ENCODE data around the gene ECI1.
A peak's percentile ranks its signal among the peaks of the same experiment; 100 is the strongest.

ECI1 gene

GRCh38 chr16:2212362-2213324 is 38.7 kb downstream of the ECI1 start:
- H3K27me3 ChIP-seq = no peaks in the 10 kb centered on the region
- no peak for DNase-seq
- TF ChIP-seq CTCF (IDR thresholded peaks at IDR 0.05; ENCODE audit: low read depth, low read length) = no peak
- peak overlapping the region; percentile 78 for H3K4me3 ChIP-seq (ENCODE audit: low read depth, low read length)
- H3K9me3 ChIP-seq = no peaks in the 10 kb centered on the region
- peaks cover 36% of the 10 kb centered on the region for H3K36me3 ChIP-seq
- peaks cover 18% of the 10 kb centered on the region for H3K4me1 ChIP-seq

DNA sequence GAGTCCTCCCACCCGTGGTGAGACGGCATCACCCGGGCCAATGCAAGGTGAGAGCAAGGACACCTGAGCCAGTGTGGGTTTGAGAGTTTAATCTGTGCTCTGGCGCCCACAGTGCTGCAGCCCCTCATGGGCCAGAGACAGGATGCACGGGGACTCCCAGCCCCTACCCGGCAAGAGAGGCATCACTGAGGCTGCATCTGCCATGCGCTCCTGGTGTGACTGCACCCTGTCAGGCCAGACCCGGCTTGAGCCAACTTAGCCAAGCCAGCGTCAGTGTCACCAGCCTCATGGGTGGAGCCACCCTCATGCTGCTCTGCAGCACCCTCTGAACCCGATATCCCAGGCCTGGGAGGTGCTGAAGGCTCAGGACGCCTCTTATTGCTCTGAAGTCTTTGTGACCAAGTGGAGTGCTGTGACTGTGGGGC is 39.5 kb downstream of the ECI1 start:
- Histone ChIP-seq H3K4me1 (peaks cover 21% of the 10 kb centered on the region), H3K36me3 (peaks cover 43% of the 10 kb centered on the region)

GRCh38 chr16:2210386-2211365 is 40.7 kb downstream of the ECI1 start, which contains the start of gene BRICD5:
Gene BRICD5 (minus strand): TSS chr16:2210863. CDS start chr16:2210833, 30 bp downstream.
- Histone ChIP-seq H3K4me1 (peaks cover 21% of the 10 kb centered on the region), H3K27me3 (no peaks in the 10 kb centered on the region), H3K9me3 (no peaks in the 10 kb centered on the region), H3K4me3 (ENCODE audit: low read depth, low read length) (no peak within 1 kb of the TSS), H3K36me3 (peaks cover 47% of the 10 kb centered on the region)
- no peak for DNase-seq
- no peak for TF ChIP-seq CTCF (IDR thresholded peaks at IDR 0.05; ENCODE audit: low read depth, low read length)

More for the DNA sequence above, 39.5 kb downstream of the ECI1 start:
- no peak overlapping the region for H3K4me3 ChIP-seq (ENCODE audit: low read depth, low read length)
- no peak for TF ChIP-seq CTCF (IDR thresholded peaks at IDR 0.05; ENCODE audit: low read depth, low read length)
- no peak for DNase-seq
- no peaks in the 10 kb centered on the region for H3K9me3 ChIP-seq
- no peaks in the 10 kb centered on the region for H3K27me3 ChIP-seq

DNA sequence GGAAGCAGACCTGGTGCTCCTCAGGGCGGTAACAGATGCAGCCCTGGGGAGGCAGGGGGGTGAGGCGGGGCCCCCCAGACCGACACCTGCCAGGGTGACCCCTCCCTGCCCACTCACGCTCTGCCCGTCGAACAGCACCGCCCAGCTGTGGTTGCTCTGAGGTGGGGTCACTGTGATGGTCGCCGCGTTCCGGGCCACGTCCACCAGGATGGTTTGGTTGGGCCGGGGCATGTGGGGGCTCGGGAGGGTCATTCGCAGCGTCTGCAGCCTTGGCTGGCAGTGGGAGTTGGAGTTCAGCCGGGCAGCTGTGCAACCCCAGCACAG is 41.4 kb downstream of the ECI1 start:
- Histone ChIP-seq H3K9me3 (no peaks in the 10 kb centered on the region), H3K4me3 (ENCODE audit: low read depth, low read length) (no peak overlapping the region), H3K27me3 (no peaks in the 10 kb centered on the region), H3K4me1 (peaks cover 21% of the 10 kb centered on the region), H3K36me3 (peaks cover 47% of the 10 kb centered on the region)
- no peak for TF ChIP-seq CTCF (IDR thresholded peaks at IDR 0.05; ENCODE audit: low read depth, low read length)
- DNase-seq = no peak

GRCh38 chr16:2209258-2210008 is 42.0 kb downstream of the ECI1 start:
- Histone ChIP-seq H3K36me3 (peaks cover 47% of the 10 kb centered on the region), H3K9me3 (no peaks in the 10 kb centered on the region), H3K4me1 (peaks cover 21% of the 10 kb centered on the region), H3K27me3 (no peaks in the 10 kb centered on the region), H3K4me3 (ENCODE audit: low read depth, low read length) (no peak overlapping the region)
- no peak for DNase-seq
- no peak for TF ChIP-seq CTCF (IDR thresholded peaks at IDR 0.05; ENCODE audit: low read depth, low read length)

Data from BE2C (cell line).